Pulmonary artery endothelial cell (primary cell): ENCODE results near the gene SERPINB12. TPM values are rescaled to one million over a fixed set of nuclear protein-coding genes. Genes with fewer than 3 reads are reported as not detected.

Experiments
- DNase-seq: peaks from one replicate; pipeline ENCODE4 v3.0.0-alpha.2; 2011; ENCODE audit warnings: low read depth, low spot score
- total RNA-seq: library from RNA; depleted of rRNA; stranded (reverse); fragments of >200 nt; gene quantifications from 2 replicates; pipeline ENCODE4 v1.2.3, GENCODE V29; 2014

Gene SERPINB12
- total RNA-seq, 1 donor from 2014 or later, result not detected

- no peak for DNase-seq
Measured at GRCh38 chr18:63603355-63603754, 61.2 kb downstream of the SERPINB12 start.

DNA sequence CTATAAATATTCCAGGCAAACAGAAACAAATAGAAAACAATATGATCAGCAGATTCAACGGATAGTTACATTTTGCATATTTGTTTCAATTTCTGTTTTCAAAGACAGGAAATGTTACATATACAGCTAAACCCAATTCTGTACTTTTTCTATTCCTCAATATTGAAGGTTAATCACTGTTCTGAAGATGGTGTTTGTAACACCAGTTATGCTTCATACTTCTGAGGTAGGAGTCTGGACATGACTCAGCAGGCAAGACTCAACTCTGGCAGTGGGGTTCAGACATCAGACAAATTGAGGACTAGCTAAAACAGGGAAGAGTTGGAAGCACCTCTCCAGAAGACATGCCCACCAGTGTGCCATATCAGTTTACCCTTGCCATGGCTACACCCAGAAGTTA is 61.6 kb downstream of the SERPINB12 start:
- no peak for DNase-seq

- DNase-seq, result no peak
Measured at GRCh38 chr18:63604791-63605567, 62.8 kb downstream of the SERPINB12 start.

- no peak for DNase-seq
Measured at GRCh38 chr18:63606526-63606925, 64.4 kb downstream of the SERPINB12 start.

DNA sequence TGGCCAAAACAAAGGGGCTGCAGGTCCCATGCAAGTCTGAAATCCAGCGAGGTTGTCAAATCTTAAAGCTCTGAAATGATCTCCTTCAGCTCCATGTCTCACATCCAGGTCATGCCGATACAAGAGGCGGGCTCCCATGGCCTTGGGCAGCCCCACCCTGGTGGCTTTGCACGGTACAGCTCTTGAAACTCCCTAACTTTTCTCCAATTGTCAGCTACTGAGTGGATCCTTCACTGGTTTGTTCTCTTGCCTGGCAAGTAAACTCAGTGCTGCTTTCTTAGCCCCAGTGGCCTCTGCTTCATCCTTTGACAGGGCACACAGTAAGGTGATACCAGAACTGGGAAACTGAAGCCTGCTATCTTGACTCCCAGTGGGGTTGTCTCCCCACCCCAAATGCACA is 71.3 kb downstream of the SERPINB12 start:
- no peak for DNase-seq

- no peak for DNase-seq
Measured at GRCh38 chr18:63617049-63617914, 75.1 kb downstream of the SERPINB12 start.

DNA sequence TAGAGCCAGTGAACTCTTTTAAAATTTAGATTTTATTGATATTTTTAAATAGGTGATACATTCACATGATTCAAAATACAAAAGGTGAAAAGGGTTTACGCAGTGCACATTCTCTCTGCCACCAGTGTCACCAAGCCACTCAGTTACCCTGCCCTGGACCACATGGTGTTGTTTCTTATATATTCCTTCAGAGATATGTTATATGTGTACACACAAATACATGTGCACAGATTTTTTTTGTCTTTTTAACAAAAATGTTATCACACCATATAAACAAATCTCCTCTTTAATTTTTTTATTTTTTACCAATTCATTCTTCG is 75.7 kb downstream of the SERPINB12 start:
- DNase-seq, result no peak

Other genes with a start within 250 kb of the SERPINB12 start
- gene BCL2, start 222.6 kb upstream of the SERPINB12 start, total RNA-seq, result 1.3 and 1.4 TPM in 2 replicates
- gene KDSR, start 175.2 kb upstream of the SERPINB12 start, total RNA-seq, result 17.6 and 29.5 TPM in 2 replicates
- 47.7 and 52.1 TPM in 2 replicates for gene VPS4B, start 119.9 kb upstream of the SERPINB12 start, total RNA-seq
- 0.07 and 0.14 TPM in 2 replicates for gene SERPINB5, start 65.4 kb upstream of the SERPINB12 start, total RNA-seq
- not detected in 2 replicates for gene SERPINB13, start 45.0 kb downstream of the SERPINB12 start, total RNA-seq
- not detected in 2 replicates for gene SERPINB4, start 101.9 kb downstream of the SERPINB12 start, total RNA-seq
- gene SERPINB3, start 119.5 kb downstream of the SERPINB12 start, total RNA-seq, result not detected in 2 replicates
- not detected in 2 replicates for gene SERPINB11, start 160.6 kb downstream of the SERPINB12 start, total RNA-seq
- gene SERPINB7, start 233.0 kb downstream of the SERPINB12 start, total RNA-seq, result not detected in 2 replicates